SK-N-SH (cell line): ENCODE data around the gene C12orf42. TPM values are rescaled to one million over a fixed set of nuclear protein-coding genes. Genes with fewer than 3 reads are reported as not detected.

Source experiments
- CTCF ChIA-PET: fragments of 300-600, 350-600 bp; formaldehyde crosslinking; extraction: SDS; loops from one replicate; lab custom pipeline; 2021; lab: Yijun Ruan, JAX
- POLR2A ChIA-PET: fragments of 350-600 bp; sonication (Branson Sonifier 250); formaldehyde crosslinking; extraction: SDS; loops from one replicate; lab custom pipeline; 2020; ENCODE audit warnings: antibody characterized with exemption, inconsistent platforms; lab: Yijun Ruan, JAX
- DNase-seq: peaks from one replicate; pipeline ENCODE4 v3.0.0; 2012
- H2AFZ ChIP-seq: fragments of 200-600 bp; sonication (generic); 2 replicates; pipeline ENCODE4 v1.8.1; 2016; ENCODE audit warnings: antibody characterized with exemption, mild to moderate bottlenecking, low read depth
- H3F3A ChIP-seq: fragments of 200-600 bp; sonication (generic); replicated peaks from 2 replicates; pipeline ENCODE3; 2016; ENCODE audit warnings: antibody characterized with exemption, mild to moderate bottlenecking; ENCODE audit not compliant: insufficient read depth
- H3K27ac ChIP-seq, 2 experiments: fragments of 200-500 bp in 1 of 2; fragments of 200-600 bp in 1 of 2; sonication (Bioruptor generic) in 1 of 2; sonication (generic), shearing (Covaris generic) in 1 of 2; 2 replicates each; pipeline versions ENCODE4 v1.5.1 to v1.6.1; 2014 to 2016; ENCODE audit warnings: low read depth in 2 of 2, inconsistent platforms in 1 of 2, low read length in 1 of 2, mild to moderate bottlenecking in 1 of 2, mixed read lengths in 1 of 2
- H3K27me3 ChIP-seq: fragments of 200-600 bp; sonication (generic), shearing (Covaris generic); 2 replicates; pipeline ENCODE4 v1.6.1; 2016; ENCODE audit warnings: mixed run types; ENCODE audit not compliant: insufficient read depth
- H3K36me3 ChIP-seq, 2 experiments: fragments of 200-500 bp in 1 of 2; fragments of 200-600 bp in 1 of 2; sonication (Bioruptor generic) in 1 of 2; sonication (generic) in 1 of 2; replicated peaks in 1 of 2; 2 replicates each; pipeline versions ENCODE3 to v1.5.1; 2014 to 2016; ENCODE audit warnings: low read length in 1 of 2, mild to moderate bottlenecking in 1 of 2; ENCODE audit not compliant: insufficient read depth in 2 of 2, control insufficient read depth in 1 of 2
- H3K4me1 ChIP-seq, 2 experiments: fragments of 200-500 bp in 1 of 2; fragments of 200-600 bp in 1 of 2; sonication (Bioruptor generic) in 1 of 2; sonication (generic), shearing (Covaris generic) in 1 of 2; 2 replicates each; pipeline versions ENCODE4 v1.5.1 to v1.6.1; 2014 to 2016; ENCODE audit warnings: low read depth in 1 of 2, low read length in 1 of 2, mixed run types in 1 of 2; ENCODE audit not compliant: insufficient read depth in 2 of 2, control insufficient read depth in 1 of 2
- H3K4me2 ChIP-seq: fragments of 200-600 bp; sonication (generic), shearing (Covaris generic); 2 replicates; pipeline ENCODE4 v1.6.1; 2017; ENCODE audit warnings: mixed run types
- H3K4me3 ChIP-seq, 2 experiments: fragments of 200-500 bp in 1 of 2; fragments of 200-600 bp in 1 of 2; sonication (Bioruptor generic) in 1 of 2; sonication (generic), shearing (Covaris generic) in 1 of 2; 2 replicates each; pipeline versions ENCODE4 v1.5.1 to v1.8.1; 2014 to 2016; ENCODE audit warnings: low read depth in 2 of 2, inconsistent platforms in 1 of 2, low read length in 1 of 2, mild to moderate bottlenecking in 1 of 2, mixed read lengths in 1 of 2, moderate library complexity in 1 of 2
- H3K79me2 ChIP-seq: fragments of 200-600 bp; sonication (generic); 2 replicates; pipeline ENCODE4 v1.8.1; 2017; ENCODE audit warnings: mild to moderate bottlenecking; ENCODE audit not compliant: insufficient read depth
- H3K9ac ChIP-seq: fragments of 200-600 bp; sonication (generic); 2 replicates; pipeline ENCODE4 v1.6.1; 2017; ENCODE audit warnings: mixed run types
- H3K9me2 ChIP-seq: fragments of 200-600 bp; sonication (generic); 2 replicates; pipeline ENCODE4 v1.6.1; 2017; ENCODE audit warnings: mixed run types
- H3K9me3 ChIP-seq: fragments of 200-600 bp; sonication (generic); 2 replicates; pipeline ENCODE4 v1.6.1; 2017; ENCODE audit warnings: mixed run types, mild to moderate bottlenecking, moderate library complexity
- H4K20me1 ChIP-seq: fragments of 200-600 bp; sonication (generic); 2 replicates; pipeline ENCODE4 v1.6.1; 2017; ENCODE audit warnings: mild to moderate bottlenecking, mixed run types; ENCODE audit not compliant: insufficient read depth
- CHD2 ChIP-seq: fragments of 150-350 bp; IDR thresholded peaks from 2 replicates; pipeline ENCODE4 v1.6.1; 2018; ENCODE audit warnings: low read length; ENCODE audit not compliant: partially characterized antibody
- ELF1 ChIP-seq: IDR thresholded peaks from 2 replicates; pipeline ENCODE4 v1.4.0; 2012
- GABPA ChIP-seq: IDR thresholded peaks from 2 replicates; pipeline ENCODE4 v1.4.0; 2012; ENCODE audit warnings: low read depth, mild to moderate bottlenecking
- IRF3 ChIP-seq: fragments of 150-350 bp; IDR thresholded peaks from 2 replicates; pipeline ENCODE4 v1.6.1; 2016; ENCODE audit warnings: mild to moderate bottlenecking, low read depth, low read length
- MXI1 ChIP-seq: IDR thresholded peaks from 2 replicates; pipeline ENCODE4 v1.6.1; 2012; ENCODE audit warnings: mild to moderate bottlenecking, low read depth, low read length, improper control_type of control experiment
- NFIC ChIP-seq: IDR thresholded peaks from 2 replicates; pipeline ENCODE4 v1.4.0; 2012; ENCODE audit warnings: borderline replicate concordance
- NRF1 ChIP-seq: IDR thresholded peaks from 2 replicates; pipeline ENCODE4 v1.6.1; 2012; ENCODE audit warnings: low read depth, mild to moderate bottlenecking, low read length
- POLR2AphosphoS5 ChIP-seq: IDR thresholded peaks from 2 replicates; pipeline ENCODE4 v1.6.1; 2012; ENCODE audit warnings: low read depth, low read length
- RCOR1 ChIP-seq: fragments of 150-350 bp; IDR thresholded peaks from 2 replicates; pipeline ENCODE4 v1.6.1; 2017; ENCODE audit warnings: antibody characterized with exemption, low read length
- SIN3A ChIP-seq: IDR thresholded peaks from 2 replicates; pipeline ENCODE4 v1.6.1; 2012; ENCODE audit warnings: low read depth, mild to moderate bottlenecking, low read length, moderate library complexity, borderline replicate concordance
- SMC3 ChIP-seq: IDR thresholded peaks from 2 replicates; pipeline ENCODE4 v1.6.1; 2012; ENCODE audit warnings: low read depth, low read length, improper control_type of control experiment
- YY1 ChIP-seq: IDR thresholded peaks from 2 replicates; pipeline ENCODE4 v1.4.0; 2012; ENCODE audit warnings: low read depth, mild to moderate bottlenecking
- WGBS: methylation state at CpG from one replicate; pipeline ENCODE4 v1.1.6; 2017; ENCODE audit warnings: low lambda C conversion rate; 5-methylcytosine and 5-hydroxymethylcytosine counted together
- polyA plus RNA-seq, 3 experiments: library from polyadenylated mRNA; depleted of rRNA; stranded (reverse); fragments of >200 nt; gene quantifications; 2 replicates each; pipeline ENCODE4 v1.2.3, GENCODE V29; 2012
- TF ChIP-seq, protein P1 (sequence below): IDR thresholded peaks from 2 replicates; pipeline ENCODE4 v1.4.0; 2012; ENCODE audit warnings: low read depth, borderline replicate concordance

C12orf42 gene
- polyA plus RNA-seq, 1 of the 3 experiments (the other 2 are of a cell fraction): not detected

DNA sequence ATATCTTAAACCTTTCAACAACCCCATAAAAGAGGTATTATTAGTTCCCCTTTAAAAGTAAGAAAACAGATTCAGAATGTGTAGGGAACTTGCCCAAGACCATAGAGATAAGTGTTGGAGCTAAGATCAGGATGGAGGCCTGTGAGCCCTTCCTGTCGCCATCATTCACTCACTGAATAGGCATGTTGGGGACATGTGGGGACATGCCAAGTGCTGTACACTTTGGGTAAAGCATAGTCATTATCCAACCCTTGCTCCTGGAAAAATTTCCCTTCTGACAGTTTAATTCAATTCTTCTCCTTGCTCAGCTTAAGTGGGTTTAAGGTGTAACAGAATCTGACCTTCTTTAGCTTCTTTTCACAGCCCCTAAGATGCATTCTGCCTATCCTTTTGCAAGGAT lies 28.0 kb upstream of the C12orf42 start (continued):
- no peak for TF ChIP-seq ELF1
- TF ChIP-seq YY1: no peak
- TF ChIP-seq, all 33 proteins: peak for 0

GRCh38 chr12:103520686-103521215 lies 25.0 kb upstream of the C12orf42 start:
- Histone ChIP-seq H2AFZ (no peak overlapping the region), H3K27me3 (no peaks in the 10 kb centered on the region), H3K9me2 (no peaks in the 10 kb centered on the region), H3F3A (no peaks in the 10 kb centered on the region), H3K79me2 (no peaks in the 10 kb centered on the region), H4K20me1 (no peaks in the 10 kb centered on the region), H3K4me2 (no peak overlapping the region), H3K27ac (no peak overlapping the region), H3K4me3 (no peak overlapping the region), H3K9me3 (no peaks in the 10 kb centered on the region), H3K36me3 (no peaks in the 10 kb centered on the region), H3K9ac (no peak overlapping the region), H3K4me1 (peaks cover 0 to 12% of the 10 kb centered on the region in 2 experiments; a peak in 1 of 4 replicates)
- TF ChIP-seq CHD2 (no peak), ELF1 (no peak)
- ChIA-PET POLR2A (no interaction called here), CTCF (interaction anchor here (1.3 to 1.4 kb wide), 2 partner anchors 18 to 28 kb away, joined by 3 to 5 read pairs; no protein-coding TSS in a partner anchor)
- DNase-seq: no peak
- WGBS: 36% methylated on average over 2 of the region's 2 CpGs

DNA sequence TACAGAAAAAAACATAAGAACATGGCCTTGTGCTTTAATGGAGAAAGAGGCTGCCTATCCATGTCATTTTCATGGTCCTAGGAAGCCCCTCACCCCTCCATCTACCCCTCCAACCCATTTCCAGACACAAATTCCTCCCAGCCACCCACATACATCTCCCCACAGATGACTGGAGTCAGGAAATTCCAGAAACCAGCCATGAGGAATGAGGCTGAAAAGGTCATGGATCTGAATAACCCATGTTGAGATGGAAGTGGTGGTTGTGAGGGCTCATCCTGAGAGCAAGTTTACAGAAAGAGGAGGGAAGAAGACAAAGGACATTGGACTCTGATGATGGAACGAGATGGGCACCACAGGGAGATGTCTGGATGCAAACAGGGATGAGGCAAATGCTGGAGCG lies 23.9 kb upstream of the C12orf42 start:
- Histone ChIP-seq H3K36me3 (no peaks in the 10 kb centered on the region), H3K4me1 (peaks cover 0 to 8% of the 10 kb centered on the region in 2 experiments; a peak in 1 of 4 replicates), H3K9me3 (no peaks in the 10 kb centered on the region), H3K27me3 (no peaks in the 10 kb centered on the region), H2AFZ (no peak overlapping the region), H3K79me2 (no peaks in the 10 kb centered on the region), H3F3A (no peaks in the 10 kb centered on the region), H3K9ac (no peak overlapping the region), H3K4me3 (no peak overlapping the region), H4K20me1 (no peaks in the 10 kb centered on the region), H3K9me2 (no peaks in the 10 kb centered on the region), H3K4me2 (no peak overlapping the region), H3K27ac (no peak overlapping the region)
- ChIA-PET CTCF (no interaction called here), POLR2A (no interaction called here)
- WGBS: 11% methylated on average over 2 of the region's 2 CpGs
- TF ChIP-seq NRF1 (no peak), RCOR1 (no peak), GABPA (no peak), SMC3 (no peak), IRF3 (no peak), MXI1 (no peak), POLR2AphosphoS5 (no peak), ELF1 (no peak), NFIC (no peak), SIN3A (no peak), CHD2 (no peak)
- TF ChIP-seq, protein P1, sequence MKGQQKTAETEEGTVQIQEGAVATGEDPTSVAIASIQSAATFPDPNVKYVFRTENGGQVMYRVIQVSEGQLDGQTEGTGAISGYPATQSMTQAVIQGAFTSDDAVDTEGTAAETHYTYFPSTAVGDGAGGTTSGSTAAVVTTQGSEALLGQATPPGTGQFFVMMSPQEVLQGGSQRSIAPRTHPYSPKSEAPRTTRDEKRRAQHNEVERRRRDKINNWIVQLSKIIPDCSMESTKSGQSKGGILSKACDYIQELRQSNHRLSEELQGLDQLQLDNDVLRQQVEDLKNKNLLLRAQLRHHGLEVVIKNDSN: no peak
- no peak for DNase-seq
